SW480 (cell line): ENCODE results near the gene PITPNC1.
"Not testable (repeated sequence)": the region's sequence is repeated elsewhere in the genome, so short reads cannot be mapped to it uniquely, and the experiment has no call there.

ENCODE experiments used
- DNase-seq: peaks from one replicate; pipeline ENCODE4 v3.0.0-alpha.2; 2016; ENCODE audit warnings: low spot score

Gene PITPNC1

GRCh38 chr17:67515490-67516083 is 138.5 kb downstream of the PITPNC1 start:
- DNase-seq, result no peak

GRCh38 chr17:67516571-67516970 is 139.5 kb downstream of the PITPNC1 start:
- not testable (repeated sequence) for DNase-seq

- DNase-seq, result no peak
Observed at GRCh38 chr17:67517325-67517724, 140.2 kb downstream of the PITPNC1 start.

- DNase-seq, result no peak
Observed at GRCh38 chr17:67518876-67519275, 141.8 kb downstream of the PITPNC1 start.

- no peak for DNase-seq
Observed at GRCh38 chr17:67519801-67520251, 142.7 kb downstream of the PITPNC1 start.

- DNase-seq, result no peak
Observed at GRCh38 chr17:67520252-67520906, 143.3 kb downstream of the PITPNC1 start.

GRCh38 chr17:67520916-67521774 is 144.1 kb downstream of the PITPNC1 start:
- DNase-seq, result no peak

- no peak for DNase-seq
Observed at GRCh38 chr17:67521775-67522069, 144.6 kb downstream of the PITPNC1 start.

GRCh38 chr17:67523101-67523500 is 146.0 kb downstream of the PITPNC1 start:
- DNase-seq, result no peak

- no peak for DNase-seq
Observed at GRCh38 chr17:67525239-67526135, 148.4 kb downstream of the PITPNC1 start.

- no peak for DNase-seq
Observed at GRCh38 chr17:67526700-67527099, 149.6 kb downstream of the PITPNC1 start.

GRCh38 chr17:67528751-67529436 is 151.8 kb downstream of the PITPNC1 start:
- DNase-seq, result peak; percentile 82

- no peak for DNase-seq
Observed at GRCh38 chr17:67531291-67531690, 154.2 kb downstream of the PITPNC1 start.

- DNase-seq, result no peak
Observed at GRCh38 chr17:67532326-67532871, 155.3 kb downstream of the PITPNC1 start.

GRCh38 chr17:67534941-67535340 is 157.9 kb downstream of the PITPNC1 start:
- no peak for DNase-seq

GRCh38 chr17:67542219-67543114 is 165.4 kb downstream of the PITPNC1 start:
- no peak for DNase-seq

- DNase-seq, result no peak
Observed at GRCh38 chr17:67544364-67544955, 167.4 kb downstream of the PITPNC1 start.

- DNase-seq, result no peak
Observed at GRCh38 chr17:67546578-67547527, 169.8 kb downstream of the PITPNC1 start.

GRCh38 chr17:67548693-67549092 is 171.6 kb downstream of the PITPNC1 start:
- DNase-seq, result no peak
